Esophagus muscularis mucosa (tissue), 4 donors: ENCODE results near the gene STK16.

ENCODE experiments used
- CTCF ChIP-seq, 3 experiments: fragments of 200-600 bp in 2 of 3; fragments of 450-650 bp in 1 of 3; sonication (generic) in 2 of 3; IDR thresholded peaks; one replicate each; pipeline ENCODE4 v1.5.1; 2017 to 2019; ENCODE audit warnings: antibody characterized with exemption in 3 of 3, mild to moderate bottlenecking in 2 of 3, moderate library complexity in 1 of 3
- EP300 ChIP-seq: sonication (generic); formaldehyde crosslinking; IDR thresholded peaks from one replicate; pipeline ENCODE4 v1.6.1; 2017; ENCODE audit warnings: antibody characterized with exemption
- POLR2A ChIP-seq: fragments of 450-650 bp; IDR thresholded peaks from one replicate; pipeline ENCODE4 v1.6.1; 2017; ENCODE audit warnings: antibody characterized with exemption, moderate library complexity, mild to moderate bottlenecking, low read depth
- POLR2AphosphoS5 ChIP-seq, 2 donors: sonication (generic); formaldehyde crosslinking; IDR thresholded peaks; one replicate each; pipeline ENCODE4 v1.6.1; 2017; ENCODE audit warnings: antibody characterized with exemption in 2 of 2

- TF ChIP-seq CTCF (IDR thresholded peaks at IDR 0.05), result no peak
- no peak for TF ChIP-seq POLR2A
- no peak for TF ChIP-seq POLR2AphosphoS5 (IDR thresholded peaks at IDR 0.05)
- TF ChIP-seq EP300, result no peak
Measured at GRCh38 chr2:219266886-219267285, 21.6 kb downstream of the STK16 start.
